Effector CD4-positive, alpha-beta T cell (primary cell): Measurements from ENCODE around the gene ZNF618.

Experiments
- DNase-seq: peaks from one replicate; pipeline ENCODE4 v3.0.0-alpha.2; 2020

ZNF618 gene

GRCh38 chr9:113885183-113886025 is 9.3 kb downstream of the ZNF618 start:
- DNase-seq = no peak

GRCh38 chr9:113886026-113886369 is 9.9 kb downstream of the ZNF618 start:
- DNase-seq = no peak

GRCh38 chr9:113886466-113886865 is 10.4 kb downstream of the ZNF618 start:
- no peak for DNase-seq

GRCh38 chr9:113886933-113887332 is 10.8 kb downstream of the ZNF618 start:
- no peak for DNase-seq

GRCh38 chr9:113887436-113887835 is 11.3 kb downstream of the ZNF618 start:
- no peak for DNase-seq

GRCh38 chr9:113888336-113888735 is 12.2 kb downstream of the ZNF618 start:
- DNase-seq = no peak

- no peak for DNase-seq
Measured at GRCh38 chr9:113888976-113889375, 12.9 kb downstream of the ZNF618 start.

GRCh38 chr9:113890704-113891103 is 14.6 kb downstream of the ZNF618 start:
- DNase-seq = no peak

- no peak for DNase-seq
Measured at GRCh38 chr9:113892861-113893491, 16.9 kb downstream of the ZNF618 start.

GRCh38 chr9:113894166-113894565 is 18.1 kb downstream of the ZNF618 start:
- DNase-seq = no peak

- no peak for DNase-seq
Measured at GRCh38 chr9:113895526-113895925, 19.4 kb downstream of the ZNF618 start.

- no peak for DNase-seq
Measured at GRCh38 chr9:113896713-113897112, 20.6 kb downstream of the ZNF618 start.

GRCh38 chr9:113898151-113898550 is 22.0 kb downstream of the ZNF618 start:
- no peak for DNase-seq

GRCh38 chr9:113898596-113898995 is 22.5 kb downstream of the ZNF618 start:
- DNase-seq = no peak

GRCh38 chr9:113899205-113899604 is 23.1 kb downstream of the ZNF618 start:
- no peak for DNase-seq

GRCh38 chr9:113901221-113901688 is 25.1 kb downstream of the ZNF618 start:
- no peak for DNase-seq

- no peak for DNase-seq
Measured at GRCh38 chr9:113903514-113904077, 27.5 kb downstream of the ZNF618 start.

- no peak for DNase-seq
Measured at GRCh38 chr9:113906411-113907110, 30.5 kb downstream of the ZNF618 start.

GRCh38 chr9:113907282-113907681 is 31.2 kb downstream of the ZNF618 start:
- no peak for DNase-seq

GRCh38 chr9:113909421-113909820 is 33.3 kb downstream of the ZNF618 start:
- DNase-seq = no peak

- DNase-seq = no peak
Measured at GRCh38 chr9:113910036-113910639, 34.0 kb downstream of the ZNF618 start.

GRCh38 chr9:113911850-113912557 is 35.9 kb downstream of the ZNF618 start:
- DNase-seq = no peak
